Fibroblast of lung (primary cell): Measurements from ENCODE around the gene SNX14. TPM values are rescaled to one million over a fixed set of nuclear protein-coding genes. Genes with fewer than 3 reads are reported as not detected.

Experiments used
- DNase-seq, 2 donors: peaks; one replicate each; pipeline versions ENCODE4 v3.0.0 to v3.0.0-alpha.2; 2010; ENCODE audit warnings: low read depth in 2 of 2
- H2AFZ ChIP-seq: 2 replicates; pipeline ENCODE4 v1.5.1; 2012; ENCODE audit warnings: low read length, control low read depth, inconsistent platforms
- H3K27ac ChIP-seq: 2 replicates; pipeline ENCODE4 v1.5.1; 2011; ENCODE audit warnings: low read length, control low read depth; ENCODE audit not compliant: insufficient read depth
- H3K27me3 ChIP-seq: 2 replicates; pipeline ENCODE4 v1.5.1; 2011; ENCODE audit warnings: mild to moderate bottlenecking, low read length; ENCODE audit not compliant: control insufficient read depth, insufficient read depth
- H3K36me3 ChIP-seq: 2 replicates; pipeline ENCODE4 v1.5.1; 2011; ENCODE audit warnings: low read length; ENCODE audit not compliant: control insufficient read depth, insufficient read depth
- H3K4me1 ChIP-seq: 2 replicates; pipeline ENCODE4 v1.5.1; 2011; ENCODE audit warnings: low read length; ENCODE audit not compliant: control insufficient read depth, insufficient read depth; ENCODE audit errors: extremely low read depth
- H3K4me2 ChIP-seq: 2 replicates; pipeline ENCODE4 v1.5.1; 2011; ENCODE audit warnings: low read length, control low read depth; ENCODE audit not compliant: insufficient read depth; ENCODE audit errors: extremely low read depth
- H3K4me3 ChIP-seq, 4 experiments: fragments of 200-600 bp in 1 of 4; sonication (generic) in 1 of 4; replicated peaks in 1 of 4; 2 replicates each; pipeline ENCODE4 v1.5.1; 2011 to 2016; ENCODE audit warnings: low read length in 4 of 4, low read depth in 3 of 4, mild to moderate bottlenecking in 3 of 4, control low read depth in 2 of 4, inconsistent platforms in 1 of 4, mixed read lengths in 1 of 4; ENCODE audit not compliant: insufficient read depth in 1 of 4; ENCODE audit errors: control extremely low read depth in 1 of 4
- H3K79me2 ChIP-seq: 2 replicates; pipeline ENCODE4 v1.5.1; 2012; ENCODE audit warnings: mild to moderate bottlenecking, low read length, inconsistent platforms; ENCODE audit not compliant: control insufficient read depth, insufficient read depth
- H3K9ac ChIP-seq: 2 replicates; pipeline ENCODE4 v1.5.1; 2011; ENCODE audit warnings: mild to moderate bottlenecking, low read length, control low read depth; ENCODE audit not compliant: insufficient read depth
- H3K9me3 ChIP-seq: 2 replicates; pipeline ENCODE4 v1.5.1; 2012; ENCODE audit warnings: low read depth, low read length; ENCODE audit not compliant: control insufficient read depth, insufficient read depth
- H4K20me1 ChIP-seq: 2 replicates; pipeline ENCODE4 v1.5.1; 2011; ENCODE audit warnings: low read length; ENCODE audit not compliant: control insufficient read depth, insufficient read depth; ENCODE audit errors: extremely low read depth
- CTCF ChIP-seq, 2 donors: IDR thresholded peaks in 1 of 2; conservative IDR thresholded peaks in 1 of 2; 1 replicate in 1 of 2; 2 replicates in 1 of 2; pipeline ENCODE4 v1.5.1; 2011 to 2012; ENCODE audit warnings: low read length in 2 of 2, control low read depth in 1 of 2, inconsistent platforms in 1 of 2, low read depth in 1 of 2, mild to moderate bottlenecking in 1 of 2
- EZH2 ChIP-seq: IDR thresholded peaks from 2 replicates; pipeline ENCODE4 v1.5.1; 2012; ENCODE audit warnings: low read length, control low read depth, mild to moderate bottlenecking; ENCODE audit errors: missing control alignments
- polyA minus RNA-seq: library from RNA; depleted of rRNA, polyadenylated mRNA; stranded (reverse); fragments of >200 nt; gene quantifications from 2 replicates; pipeline ENCODE4 v1.2.3, GENCODE V29; 2011; ENCODE audit warnings: low replicate concordance
- polyA plus RNA-seq, 2 donors: library from polyadenylated mRNA; depleted of rRNA in 1 of 2; stranded (reverse) in 1 of 2; unstranded in 1 of 2; fragments of >200 nt; gene quantifications; 2 replicates each; pipeline ENCODE4 v1.2.1, GENCODE V29; 2011 to 2012; ENCODE audit warnings: missing spikeins in 1 of 2
- total RNA-seq: library from RNA; depleted of rRNA; stranded (reverse); fragments of >200 nt; gene quantifications from 2 replicates; pipeline ENCODE4 v1.2.1, GENCODE V29; 2014

SNX14 gene, protein sequence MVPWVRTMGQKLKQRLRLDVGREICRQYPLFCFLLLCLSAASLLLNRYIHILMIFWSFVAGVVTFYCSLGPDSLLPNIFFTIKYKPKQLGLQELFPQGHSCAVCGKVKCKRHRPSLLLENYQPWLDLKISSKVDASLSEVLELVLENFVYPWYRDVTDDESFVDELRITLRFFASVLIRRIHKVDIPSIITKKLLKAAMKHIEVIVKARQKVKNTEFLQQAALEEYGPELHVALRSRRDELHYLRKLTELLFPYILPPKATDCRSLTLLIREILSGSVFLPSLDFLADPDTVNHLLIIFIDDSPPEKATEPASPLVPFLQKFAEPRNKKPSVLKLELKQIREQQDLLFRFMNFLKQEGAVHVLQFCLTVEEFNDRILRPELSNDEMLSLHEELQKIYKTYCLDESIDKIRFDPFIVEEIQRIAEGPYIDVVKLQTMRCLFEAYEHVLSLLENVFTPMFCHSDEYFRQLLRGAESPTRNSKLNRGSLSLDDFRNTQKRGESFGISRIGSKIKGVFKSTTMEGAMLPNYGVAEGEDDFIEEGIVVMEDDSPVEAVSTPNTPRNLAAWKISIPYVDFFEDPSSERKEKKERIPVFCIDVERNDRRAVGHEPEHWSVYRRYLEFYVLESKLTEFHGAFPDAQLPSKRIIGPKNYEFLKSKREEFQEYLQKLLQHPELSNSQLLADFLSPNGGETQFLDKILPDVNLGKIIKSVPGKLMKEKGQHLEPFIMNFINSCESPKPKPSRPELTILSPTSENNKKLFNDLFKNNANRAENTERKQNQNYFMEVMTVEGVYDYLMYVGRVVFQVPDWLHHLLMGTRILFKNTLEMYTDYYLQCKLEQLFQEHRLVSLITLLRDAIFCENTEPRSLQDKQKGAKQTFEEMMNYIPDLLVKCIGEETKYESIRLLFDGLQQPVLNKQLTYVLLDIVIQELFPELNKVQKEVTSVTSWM
- 121 and 182 TPM in 2 replicates for total RNA-seq
- 61.9 and 79.7 TPM in 2 replicates for polyA plus RNA-seq
- 49.7 and 61.8 TPM in 2 replicates for polyA plus RNA-seq (2012)
- polyA minus RNA-seq, result 8.2 and 10.8 TPM in 2 replicates

DNA sequence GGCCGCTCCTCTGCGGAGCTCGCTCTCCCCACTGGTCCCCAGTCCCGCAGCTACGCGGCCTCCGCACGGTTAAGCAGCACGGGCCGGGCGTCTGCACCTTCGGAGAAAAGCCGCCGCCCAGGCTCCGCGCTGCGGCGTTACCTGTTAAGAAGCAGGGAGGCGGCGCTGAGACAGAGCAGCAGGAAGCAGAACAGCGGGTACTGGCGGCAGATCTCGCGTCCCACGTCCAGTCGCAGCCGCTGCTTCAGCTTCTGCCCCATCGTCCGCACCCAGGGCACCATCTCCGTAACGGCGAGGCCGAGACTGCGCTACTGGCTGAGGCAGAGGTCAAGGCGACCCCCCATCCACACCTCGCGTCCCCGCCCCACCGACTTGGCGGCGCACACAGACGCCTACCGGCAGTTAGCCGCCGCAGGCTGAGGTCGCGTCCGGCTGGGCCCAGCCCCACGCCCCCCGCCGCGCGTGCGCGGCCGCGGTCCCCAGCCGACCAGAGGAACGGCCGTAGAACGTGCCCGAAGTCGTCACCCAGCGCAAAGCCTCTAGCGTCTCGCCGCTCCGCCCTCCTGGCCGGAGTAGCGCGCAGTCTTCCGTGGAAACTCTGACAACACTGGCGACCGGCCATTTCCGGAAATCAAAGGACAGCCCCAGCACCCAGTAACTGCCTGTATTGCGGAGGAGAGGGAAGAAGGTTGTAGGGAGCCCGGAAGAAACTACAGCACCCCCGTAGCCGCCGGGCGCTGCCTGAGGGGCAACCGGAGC lies at the start of gene SNX14:
TSS of gene SNX14 (minus strand) at position 421 of the 759 bp plus-strand sequence. CDS start at position 281, 140 bp downstream.
- no peak for TF ChIP-seq CTCF (conservative IDR thresholded peaks at IDR 0.05 in 1 of 2, IDR thresholded peaks at IDR 0.05 in 1 of 2; ENCODE audit: low read depth in 1 of 2, low read length in 2 of 2)
- TF ChIP-seq EZH2, result no peak
- Histone ChIP-seq H3K4me2 (peak within 1 kb of the TSS; percentile 96), H3K27ac (peak within 1 kb of the TSS; percentile 97), H3K9ac (peak within 1 kb of the TSS; percentile 93), H3K4me1 (peaks cover 5% of the 10 kb centered on the region), H3K9me3 (no peaks in the 10 kb centered on the region), H3K36me3 (no peaks in the 10 kb centered on the region), H3K79me2 (peaks cover 41% of the 10 kb centered on the region), H3K4me3 (peak within 1 kb of the TSS; percentile 71 to 98 (median 87)), H2AFZ (peak within 1 kb of the TSS; percentile 97), H3K27me3 (no peaks in the 10 kb centered on the region), H4K20me1 (no peaks in the 10 kb centered on the region)
- peak; percentile 95 to 96 for DNase-seq

- Histone ChIP-seq H3K36me3 (peaks cover 2% of the 10 kb centered on the region), H2AFZ (peak within 1 kb of the TSS; percentile 52), H3K9me3 (no peaks in the 10 kb centered on the region), H4K20me1 (no peaks in the 10 kb centered on the region), H3K27ac (peak within 1 kb of the TSS; percentile 100), H3K9ac (peak within 1 kb of the TSS; percentile 99), H3K4me3 (peak within 1 kb of the TSS; percentile 91 to 99 (median 98)), H3K4me1 (peaks cover 7% of the 10 kb centered on the region), H3K27me3 (no peaks in the 10 kb centered on the region), H3K79me2 (peaks cover 50% of the 10 kb centered on the region), H3K4me2 (peak within 1 kb of the TSS; percentile 45)
- DNase-seq, result peak; percentile 97 to 98
- no peak for TF ChIP-seq CTCF (conservative IDR thresholded peaks at IDR 0.05 in 1 of 2, IDR thresholded peaks at IDR 0.05 in 1 of 2; ENCODE audit: low read depth in 1 of 2, low read length in 2 of 2)
- no peak for TF ChIP-seq EZH2
Measured at GRCh38 chr6:85642774-85643536, 49.3 kb upstream of the SNX14 start, which contains the start of gene SYNCRIP. Gene SYNCRIP (minus strand): TSS chr6:85642886. CDS start chr6:85641439, 1,447 bp downstream.
